GM12801 (cell line): ENCODE measurements around the gene UBE2G1.

Experiments
- TF ChIP-seq, protein P1 (sequence below): IDR thresholded peaks from one replicate; pipeline ENCODE4 v1.5.1; 2011; ENCODE audit warnings: control low read depth; ENCODE audit not compliant: insufficient read length; ENCODE audit errors: extremely low read depth

Gene UBE2G1

DNA sequence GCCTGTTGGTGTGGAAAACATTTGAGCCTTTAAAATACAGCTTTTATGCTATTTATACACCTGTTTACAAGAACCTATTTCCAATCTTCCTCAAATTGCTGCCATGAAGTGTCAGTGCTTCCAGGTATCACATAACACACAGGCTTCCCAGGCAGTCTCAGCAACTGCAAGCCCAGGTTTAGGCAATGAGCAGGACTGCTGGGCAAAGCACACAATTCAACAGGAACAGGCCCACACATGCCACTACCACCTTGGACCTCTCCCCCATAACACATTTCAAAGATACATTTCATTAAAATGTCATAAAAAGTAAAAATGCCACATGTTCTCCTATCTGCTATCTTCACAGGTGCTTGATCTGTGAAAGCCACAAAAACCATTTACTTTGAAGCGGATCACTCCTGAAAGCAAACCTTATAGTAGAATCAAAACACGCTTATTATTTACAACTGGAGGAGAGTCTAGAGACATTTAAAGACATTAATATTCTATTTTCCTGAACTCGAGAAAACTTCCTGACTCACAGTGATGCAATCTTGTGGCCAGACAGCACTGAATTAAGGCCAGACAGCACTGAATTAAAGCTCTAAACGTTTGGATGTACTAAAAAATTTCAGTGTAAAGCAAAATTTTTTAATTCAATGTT, 134.2 kb downstream of the UBE2G1 start:
- TF ChIP-seq, protein P1, sequence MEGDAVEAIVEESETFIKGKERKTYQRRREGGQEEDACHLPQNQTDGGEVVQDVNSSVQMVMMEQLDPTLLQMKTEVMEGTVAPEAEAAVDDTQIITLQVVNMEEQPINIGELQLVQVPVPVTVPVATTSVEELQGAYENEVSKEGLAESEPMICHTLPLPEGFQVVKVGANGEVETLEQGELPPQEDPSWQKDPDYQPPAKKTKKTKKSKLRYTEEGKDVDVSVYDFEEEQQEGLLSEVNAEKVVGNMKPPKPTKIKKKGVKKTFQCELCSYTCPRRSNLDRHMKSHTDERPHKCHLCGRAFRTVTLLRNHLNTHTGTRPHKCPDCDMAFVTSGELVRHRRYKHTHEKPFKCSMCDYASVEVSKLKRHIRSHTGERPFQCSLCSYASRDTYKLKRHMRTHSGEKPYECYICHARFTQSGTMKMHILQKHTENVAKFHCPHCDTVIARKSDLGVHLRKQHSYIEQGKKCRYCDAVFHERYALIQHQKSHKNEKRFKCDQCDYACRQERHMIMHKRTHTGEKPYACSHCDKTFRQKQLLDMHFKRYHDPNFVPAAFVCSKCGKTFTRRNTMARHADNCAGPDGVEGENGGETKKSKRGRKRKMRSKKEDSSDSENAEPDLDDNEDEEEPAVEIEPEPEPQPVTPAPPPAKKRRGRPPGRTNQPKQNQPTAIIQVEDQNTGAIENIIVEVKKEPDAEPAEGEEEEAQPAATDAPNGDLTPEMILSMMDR: no peak

- TF ChIP-seq, protein P1: no peak
Observed at GRCh38 chr17:4229627-4230541, 136.6 kb downstream of the UBE2G1 start.

DNA sequence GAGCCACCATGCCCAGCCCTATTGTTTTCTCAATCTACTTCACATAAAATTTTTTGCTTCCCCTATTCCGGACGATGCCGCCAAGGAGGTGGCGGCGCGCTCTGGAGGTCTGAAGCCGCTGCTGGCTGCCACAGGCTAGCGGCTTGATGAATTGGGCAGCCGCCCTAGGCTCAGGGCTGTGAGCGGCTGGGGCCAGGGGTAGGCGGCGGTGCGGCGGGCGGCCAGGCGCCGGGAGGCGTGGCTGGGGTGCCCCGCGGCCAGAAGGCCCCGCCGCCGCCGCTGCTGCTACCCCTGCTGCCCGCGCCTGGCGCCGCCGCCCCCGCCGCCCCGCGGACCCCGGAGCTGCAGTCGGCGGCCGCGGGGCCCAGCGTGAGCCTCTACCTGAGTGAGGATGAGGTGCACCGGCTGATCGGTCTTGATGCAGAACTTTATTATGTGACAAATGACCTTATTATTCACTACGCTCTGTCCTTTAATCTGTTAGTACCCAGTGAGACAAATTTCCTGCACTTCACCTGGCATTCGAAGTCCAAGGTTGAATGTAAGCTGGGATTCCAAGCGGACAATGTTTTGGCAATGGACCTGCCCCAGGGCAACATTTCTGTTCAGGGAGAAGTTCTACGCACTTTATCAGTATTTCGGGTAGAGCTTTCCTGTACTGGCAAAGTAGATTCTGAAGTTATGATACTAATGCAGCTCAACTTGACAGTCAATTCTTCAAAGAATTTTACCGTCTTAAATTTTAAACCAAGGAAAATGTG, 144.4 kb downstream of the UBE2G1 start:
- TF ChIP-seq, protein P1: no peak

- TF ChIP-seq, protein P1: no peak
Observed at GRCh38 chr17:4221163-4221562, 145.3 kb downstream of the UBE2G1 start.

DNA sequence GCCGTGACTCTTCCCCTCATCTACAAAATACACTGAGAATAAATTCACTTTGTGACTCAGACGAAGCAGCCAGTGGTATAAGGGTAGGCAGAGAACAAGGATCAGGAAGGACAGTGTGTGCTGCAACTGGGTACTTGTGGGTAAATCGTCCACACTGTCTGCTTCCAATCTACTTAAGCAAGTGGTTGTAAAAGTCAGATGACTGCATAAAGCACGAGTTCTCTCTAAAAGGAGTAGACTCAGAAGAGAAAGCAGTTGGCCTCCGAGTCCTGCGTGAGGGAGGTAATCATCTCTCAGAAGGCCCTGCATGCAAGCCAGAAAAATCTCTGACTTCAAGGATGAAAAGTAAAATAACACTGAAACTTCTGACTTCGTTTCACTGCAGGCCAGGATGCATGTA, 145.8 kb downstream of the UBE2G1 start:
- TF ChIP-seq, protein P1: no peak
